Lung (tissue), 12 donors: ENCODE results near the gene AKAP11. TPM values are rescaled to one million over a fixed set of nuclear protein-coding genes. Genes with fewer than 3 reads are reported as not detected.

Experiments used
- ATAC-seq: fragments of 200-7000 bp; cut with Tn5 transposase; one replicate; pipeline ENCODE4 v1.9.1; 2020; ENCODE audit warnings: moderate number of reproducible peaks; ENCODE audit not compliant: insufficient read depth, low FRiP score
- DNase-seq, 3 donors: peaks; one replicate each; pipeline ENCODE4 v3.0.0-alpha.2; 2013 to 2017
- H3K27ac ChIP-seq, 2 donors: one replicate each; pipeline ENCODE4 v1.5.1; 2013; ENCODE audit warnings: mild to moderate bottlenecking in 2 of 2, moderate library complexity in 2 of 2, control low read depth in 1 of 2, inconsistent platforms in 1 of 2, low read depth in 1 of 2, low read length in 1 of 2
- H3K27me3 ChIP-seq, 3 donors: one replicate each; pipeline ENCODE4 v1.5.1; 2013; ENCODE audit warnings: low read length in 2 of 3; ENCODE audit not compliant: control insufficient read depth in 3 of 3, insufficient read depth in 3 of 3
- H3K36me3 ChIP-seq, 4 donors: one replicate each; pipeline ENCODE4 v1.5.1; 2013; ENCODE audit warnings: low read length in 4 of 4, mild to moderate bottlenecking in 1 of 4, moderate library complexity in 1 of 4; ENCODE audit not compliant: control insufficient read depth in 4 of 4, insufficient read depth in 4 of 4
- H3K4me1 ChIP-seq, 5 donors: one replicate each; pipeline ENCODE4 v1.5.1; 2013; ENCODE audit warnings: low read length in 5 of 5, mild to moderate bottlenecking in 2 of 5, moderate library complexity in 1 of 5; ENCODE audit not compliant: control insufficient read depth in 5 of 5, insufficient read depth in 5 of 5
- H3K4me3 ChIP-seq: one replicate; pipeline ENCODE4 v1.5.1; 2013; ENCODE audit warnings: mild to moderate bottlenecking, control low read depth, moderate library complexity
- H3K9ac ChIP-seq, 2 donors: one replicate each; pipeline ENCODE4 v1.5.1; 2013; ENCODE audit warnings: low read length in 2 of 2, control low read depth in 1 of 2; ENCODE audit not compliant: insufficient read depth in 1 of 2
- H3K9me3 ChIP-seq, 4 donors: one replicate each; pipeline ENCODE4 v1.5.1; 2013; ENCODE audit warnings: low read length in 3 of 4, mild to moderate bottlenecking in 1 of 4, moderate library complexity in 1 of 4; ENCODE audit not compliant: control insufficient read depth in 4 of 4, insufficient read depth in 3 of 4
- WGBS, 2 donors: extraction: QIAGEN DNeasy Blood & Tissue Kit; methylation state at CpG; one replicate each; pipeline ENCODE4 v1.1.7; 2013; 5-methylcytosine and 5-hydroxymethylcytosine counted together
- polyA plus RNA-seq, 2 donors: library from polyadenylated mRNA; stranded (reverse); fragments of 200-250 nt; gene quantifications; one replicate each; pipeline ENCODE4 v1.2.1, GENCODE V29; 2013
- total RNA-seq, 2 donors: library from RNA; depleted of rRNA in 1 of 2; stranded (reverse); fragments of >200 nt in 1 of 2; gene quantifications; one replicate each; pipeline ENCODE4 v1.2.1, GENCODE V29; 2014 to 2021
- TF ChIP-seq, protein P1 (sequence below): IDR thresholded peaks from 2 replicates; pipeline ENCODE4 v1.5.1; 2012; ENCODE audit warnings: mild to moderate bottlenecking; ENCODE audit errors: control extremely low read depth, extremely low read depth
- donor health status: control.
- donor health status: control.
- donor health status: Bipolar disorder and iron deficiency.
- donor health status: healthy.
- donor health status: DM: yes; HTN: yes; CAD: no.

The AKAP11 gene
- total and polyA plus RNA-seq, 4 donors: 6.8 to 60.1 (median 16.0) TPM

DNA sequence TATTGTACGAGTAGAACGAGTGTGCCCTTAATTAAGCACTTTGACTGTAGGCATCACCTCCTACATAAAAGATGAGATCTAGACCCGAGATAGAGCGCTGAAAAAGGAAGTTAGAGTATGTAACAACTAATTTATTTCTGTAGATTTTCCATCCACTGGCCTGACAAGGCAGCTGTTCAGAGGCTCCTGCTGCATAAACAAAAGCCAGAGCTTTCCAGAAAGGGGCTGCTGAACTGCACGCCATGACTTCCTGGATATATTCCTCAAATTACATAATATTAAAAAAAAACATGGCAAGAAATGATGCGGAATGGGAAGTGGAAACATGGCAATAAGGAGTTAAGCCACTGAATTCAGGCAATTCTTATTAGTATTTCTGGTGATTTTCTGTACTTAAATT is 89.7 kb downstream of the AKAP11 start:
- no peaks in the 10 kb centered on the region for H3K36me3 ChIP-seq
- DNase-seq: peak in 2 of 3 donors; percentile 32 to 47
- no peak overlapping the region for H3K4me3 ChIP-seq
- no peak overlapping the region for H3K27ac ChIP-seq
- 49 to 55% methylated on average over 6 of the region's 6 CpGs for whole genome bisulfite sequencing, 2 donors
- TF ChIP-seq, protein P1, sequence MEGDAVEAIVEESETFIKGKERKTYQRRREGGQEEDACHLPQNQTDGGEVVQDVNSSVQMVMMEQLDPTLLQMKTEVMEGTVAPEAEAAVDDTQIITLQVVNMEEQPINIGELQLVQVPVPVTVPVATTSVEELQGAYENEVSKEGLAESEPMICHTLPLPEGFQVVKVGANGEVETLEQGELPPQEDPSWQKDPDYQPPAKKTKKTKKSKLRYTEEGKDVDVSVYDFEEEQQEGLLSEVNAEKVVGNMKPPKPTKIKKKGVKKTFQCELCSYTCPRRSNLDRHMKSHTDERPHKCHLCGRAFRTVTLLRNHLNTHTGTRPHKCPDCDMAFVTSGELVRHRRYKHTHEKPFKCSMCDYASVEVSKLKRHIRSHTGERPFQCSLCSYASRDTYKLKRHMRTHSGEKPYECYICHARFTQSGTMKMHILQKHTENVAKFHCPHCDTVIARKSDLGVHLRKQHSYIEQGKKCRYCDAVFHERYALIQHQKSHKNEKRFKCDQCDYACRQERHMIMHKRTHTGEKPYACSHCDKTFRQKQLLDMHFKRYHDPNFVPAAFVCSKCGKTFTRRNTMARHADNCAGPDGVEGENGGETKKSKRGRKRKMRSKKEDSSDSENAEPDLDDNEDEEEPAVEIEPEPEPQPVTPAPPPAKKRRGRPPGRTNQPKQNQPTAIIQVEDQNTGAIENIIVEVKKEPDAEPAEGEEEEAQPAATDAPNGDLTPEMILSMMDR: no peak
- H3K9me3 ChIP-seq: no peaks in the 10 kb centered on the region
- no peak overlapping the region for H3K9ac ChIP-seq
- no peaks in the 10 kb centered on the region for H3K27me3 ChIP-seq
- H3K4me1 ChIP-seq: no peaks in the 10 kb centered on the region
- ATAC-seq: no peak

DNA sequence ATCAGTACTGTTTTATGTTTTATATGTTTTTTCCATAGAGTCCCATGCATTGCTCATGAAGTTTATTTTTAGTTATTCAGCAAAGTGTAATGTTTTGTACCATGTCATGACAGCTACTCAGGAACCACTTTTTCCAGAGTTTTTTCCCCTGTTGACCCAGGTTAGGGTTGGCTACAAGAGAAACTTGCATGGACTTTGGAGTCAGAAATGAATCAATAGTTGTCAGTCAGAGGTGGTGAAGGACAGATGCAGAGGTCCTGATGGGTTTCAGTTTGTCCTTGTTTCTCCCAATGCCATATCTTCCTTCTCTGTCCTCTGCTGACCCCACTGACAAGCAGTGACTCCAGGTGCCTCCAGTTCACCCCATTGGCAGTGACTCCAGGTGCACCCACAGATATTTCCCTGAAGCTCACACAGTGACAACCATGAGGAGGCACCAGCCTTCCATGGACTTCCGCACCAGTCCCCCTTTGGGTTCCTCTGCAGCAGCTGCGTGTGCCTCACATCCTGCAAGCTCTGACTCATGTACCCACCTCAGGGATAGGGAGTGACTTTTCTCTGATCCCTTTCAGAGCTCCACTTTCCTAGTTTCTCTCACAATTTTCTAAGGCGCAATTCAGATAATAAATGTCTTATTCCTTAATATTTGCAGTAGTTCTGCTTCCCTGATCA is 92.1 kb downstream of the AKAP11 start:
- Histone ChIP-seq H3K4me1 (no peaks in the 10 kb centered on the region), H3K4me3 (no peak overlapping the region), H3K27ac (no peak overlapping the region), H3K9ac (no peak overlapping the region), H3K9me3 (no peaks in the 10 kb centered on the region), H3K36me3 (no peaks in the 10 kb centered on the region), H3K27me3 (no peaks in the 10 kb centered on the region)
- ATAC-seq (no peak), DNase-seq (no peak)
- 84 to 87% methylated on average over 3 of the region's 3 CpGs for WGBS, 2 donors
- TF ChIP-seq, protein P1: no peak

DNA sequence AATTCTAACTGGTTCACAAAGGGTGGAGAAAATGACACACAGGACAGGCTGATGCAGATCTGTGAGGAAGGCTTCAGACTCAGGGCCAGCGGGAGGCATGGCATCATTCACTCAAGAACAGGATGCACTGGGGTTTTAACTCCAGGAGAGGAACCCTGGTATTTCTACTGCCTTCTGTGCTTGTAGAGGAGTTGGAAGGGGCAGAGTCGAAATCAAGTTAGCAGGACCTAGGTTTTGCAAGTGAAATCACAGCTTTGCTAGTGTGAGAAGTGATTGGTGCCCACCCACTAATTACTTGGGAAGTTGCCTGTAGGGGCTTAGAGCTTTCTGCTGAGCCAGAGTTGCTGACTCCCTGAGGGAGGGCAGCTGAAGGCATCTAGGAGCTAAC is 92.7 kb downstream of the AKAP11 start:
- Histone ChIP-seq H3K27me3 (no peaks in the 10 kb centered on the region), H3K9ac (no peak overlapping the region), H3K4me3 (no peak overlapping the region), H3K4me1 (no peaks in the 10 kb centered on the region), H3K27ac (no peak overlapping the region), H3K9me3 (peaks cover 0 to 1% (median 0%) of the 10 kb centered on the region in 4 donors), H3K36me3 (no peaks in the 10 kb centered on the region)
- DNase-seq (no peak), ATAC-seq (no peak)
- WGBS, 2 donors: 43 to 45% methylated on average over 2 of the region's 2 CpGs
- TF ChIP-seq, protein P1: no peak

DNA sequence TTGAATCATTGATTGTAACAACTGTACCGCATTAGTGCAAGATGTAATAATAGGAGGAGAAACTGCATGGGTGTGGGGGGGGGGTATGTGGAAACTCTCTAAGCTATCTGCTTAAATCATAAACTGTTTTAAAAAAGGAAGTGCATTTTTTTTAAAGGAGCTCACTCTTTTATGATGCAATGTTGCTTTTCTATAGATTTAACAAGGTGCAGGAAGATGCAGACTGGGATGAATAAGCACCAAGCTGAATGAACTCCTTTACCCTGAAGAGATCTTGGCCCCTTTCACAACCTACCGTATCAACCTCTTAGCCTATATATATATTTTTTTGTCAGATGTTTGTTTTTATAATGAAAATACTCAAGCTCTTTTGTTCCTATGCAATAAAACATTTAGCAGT is 95.9 kb downstream of the AKAP11 start:
- ATAC-seq: no peak
- H3K9ac ChIP-seq: no peak overlapping the region
- TF ChIP-seq, protein P1: no peak
- H3K36me3 ChIP-seq: no peaks in the 10 kb centered on the region
- no peak overlapping the region for H3K27ac ChIP-seq
- DNase-seq: no peak
- 56 to 58% methylated on average over 2 of the region's 2 CpGs for WGBS, 2 donors
- peaks cover 0 to 1% (median 0%) of the 10 kb centered on the region in 4 donors for H3K9me3 ChIP-seq
- no peaks in the 10 kb centered on the region for H3K4me1 ChIP-seq
- no peak overlapping the region for H3K4me3 ChIP-seq
- H3K27me3 ChIP-seq: no peaks in the 10 kb centered on the region
